HG03135 (cell line): ENCODE results near the gene MAPK10.

Experiments used
- ATAC-seq: cut with Tn5 transposase; IDR thresholded peaks from one replicate; pipeline ENCODE4 v1.9.1; 2021; ENCODE audit warnings: mild to moderate bottlenecking, moderate library complexity; ENCODE audit not compliant: unreplicated experiment

Gene MAPK10

GRCh38 chr4:85940151-85940550, 419.7 kb downstream of the MAPK10 start:
- ATAC-seq: no peak
